HCT116 (cell line): Measurements from ENCODE around the gene MYLK. TPM values are rescaled to one million over a fixed set of nuclear protein-coding genes. Genes with fewer than 3 reads are reported as not detected.

Source experiments
- ATAC-seq: fragments of 200-7000 bp; cut with Tn5 transposase; 2 replicates; pipeline ENCODE4 v1.9.1; 2020; ENCODE audit warnings: mild to moderate bottlenecking, moderate library complexity
- BruUV-seq: library from RNA; stranded (reverse); fragments of 400-500 nt; replicated peaks from 2 replicates; lab custom pipeline; 2021; lab: Mats Ljungman, UMichigan
- CTCF ChIA-PET: fragments of 300-600 bp; sonication (Branson Sonifier 250); formaldehyde crosslinking; loops from one replicate; lab custom pipeline; 2021; ENCODE audit warnings: antibody characterized with exemption; lab: Charles Lee
- POLR2A ChIA-PET: fragments of 300-600, 350-600 bp; sonication (Branson Sonifier 250); formaldehyde crosslinking; loops from one replicate; lab custom pipeline; 2021; ENCODE audit warnings: antibody characterized with exemption; lab: Charles Lee
- RAD21 ChIA-PET, 2 experiments: fragments of 300-600 bp; sonication (Branson Sonifier 250); formaldehyde crosslinking; loops; one replicate each; lab custom pipeline; 2023; ENCODE audit warnings: low total read pairs in 2 of 2; ENCODE audit not compliant: uncharacterized antibody in 2 of 2, unreplicated experiment in 2 of 2, low non-redundant PET in 1 of 2; lab: Charles Lee
- DNase-seq: peaks from one replicate; pipeline ENCODE4 v3.0.0-alpha.2; 2010; ENCODE audit warnings: low read depth, low spot score
- H2AFZ ChIP-seq: fragments of 200-600 bp; shearing (Covaris generic), sonication (generic); 2 replicates; pipeline ENCODE4 v1.6.1; 2017; ENCODE audit warnings: low read depth, mixed run types, mixed read lengths, antibody characterized with exemption, low read length; ENCODE audit not compliant: poor library complexity, severe bottlenecking
- H3K27ac ChIP-seq: 2 replicates; pipeline ENCODE4 v1.5.1; 2012; ENCODE audit warnings: low read depth, low read length
- H3K27me3 ChIP-seq: fragments of 200-600 bp; sonication (generic); 2 replicates; pipeline ENCODE4 v1.6.1; 2016; ENCODE audit warnings: mixed run types, low read length, mixed read lengths; ENCODE audit not compliant: insufficient read depth
- H3K36me3 ChIP-seq, 2 experiments: fragments of 200-500 bp in 1 of 2; fragments of 200-600 bp in 1 of 2; sonication (Bioruptor generic) in 1 of 2; sonication (generic) in 1 of 2; 2 replicates each; pipeline versions ENCODE4 v1.5.1 to v1.6.1; 2014 to 2016; ENCODE audit warnings: low read length in 2 of 2, inconsistent platforms in 1 of 2, mixed read lengths in 1 of 2, mixed run types in 1 of 2; ENCODE audit not compliant: insufficient read depth in 2 of 2, control insufficient read depth in 1 of 2
- H3K4me1 ChIP-seq, 2 experiments: fragments of 200-600 bp in 1 of 2; sonication (generic) in 1 of 2; 2 replicates each; pipeline versions ENCODE4 v1.5.1 to v1.6.1; 2012 to 2017; ENCODE audit warnings: low read length in 2 of 2, inconsistent platforms in 1 of 2, mild to moderate bottlenecking in 1 of 2, mixed read lengths in 1 of 2, mixed run types in 1 of 2, moderate library complexity in 1 of 2; ENCODE audit not compliant: insufficient read depth in 2 of 2, control insufficient read depth in 1 of 2
- H3K4me2 ChIP-seq: fragments of 200-600 bp; sonication (generic); 2 replicates; pipeline ENCODE4 v1.6.1; 2017; ENCODE audit warnings: mixed run types, low read length, mixed read lengths
- H3K4me3 ChIP-seq, 2 experiments: fragments of 200-600 bp in 1 of 2; sonication (generic) in 1 of 2; replicated peaks in 1 of 2; 2 replicates each; pipeline ENCODE4 v1.5.1; 2011 to 2016; ENCODE audit warnings: low read length in 2 of 2, control low read depth in 1 of 2, low read depth in 1 of 2, mild to moderate bottlenecking in 1 of 2, mixed read lengths in 1 of 2, mixed run types in 1 of 2
- H3K79me2 ChIP-seq: fragments of 200-600 bp; sonication (generic); 2 replicates; pipeline ENCODE4 v1.6.1; 2017; ENCODE audit warnings: mild to moderate bottlenecking, mixed run types, low read length, moderate library complexity, mixed read lengths; ENCODE audit not compliant: insufficient read depth
- H3K9ac ChIP-seq: fragments of 200-600 bp; sonication (generic); 2 replicates; pipeline ENCODE4 v1.6.1; 2016; ENCODE audit warnings: low read length, mixed read lengths
- H3K9me2 ChIP-seq: fragments of 200-600 bp; sonication (generic), shearing (Covaris generic); 2 replicates; pipeline ENCODE4 v1.6.1; 2017; ENCODE audit warnings: mixed run types, mild to moderate bottlenecking, moderate library complexity; ENCODE audit not compliant: insufficient read depth
- H3K9me3 ChIP-seq, 2 experiments: fragments of 200-500 bp in 1 of 2; fragments of 200-600 bp in 1 of 2; sonication (Bioruptor generic) in 1 of 2; sonication (generic) in 1 of 2; 2 replicates each; pipeline ENCODE4 v1.6.1; 2014 to 2017; ENCODE audit warnings: low read length in 2 of 2, mixed read lengths in 2 of 2, inconsistent platforms in 1 of 2, low read depth in 1 of 2, mild to moderate bottlenecking in 1 of 2, mixed run types in 1 of 2, moderate library complexity in 1 of 2; ENCODE audit not compliant: control insufficient read depth in 1 of 2, insufficient read depth in 1 of 2
- H4K20me1 ChIP-seq: fragments of 200-600 bp; sonication (generic), shearing (Covaris generic); 2 replicates; pipeline ENCODE4 v1.6.1; 2017; ENCODE audit warnings: mixed run types, mild to moderate bottlenecking, moderate library complexity; ENCODE audit not compliant: insufficient read depth
- ATF3 ChIP-seq: IDR thresholded peaks from 2 replicates; pipeline ENCODE4 v1.6.1; 2012
- EGR1 ChIP-seq: IDR thresholded peaks from 2 replicates; pipeline ENCODE4 v1.6.1; 2012; ENCODE audit warnings: low read depth
- ELF1 ChIP-seq: IDR thresholded peaks from 2 replicates; pipeline ENCODE4 v1.6.1; 2012; ENCODE audit warnings: low read depth, borderline replicate concordance
- EZH2 ChIP-seq: fragments of 200-600 bp; sonication (generic); IDR thresholded peaks from 2 replicates; pipeline ENCODE4 v1.6.1; 2017; ENCODE audit warnings: antibody characterized with exemption, mixed run types
- FOSL1 ChIP-seq: IDR thresholded peaks from 2 replicates; pipeline ENCODE4 v1.6.1; 2012; ENCODE audit warnings: low read depth
- MAX ChIP-seq: IDR thresholded peaks from 2 replicates; pipeline ENCODE4 v1.6.1; 2012
- RAD21 ChIP-seq: IDR thresholded peaks from 2 replicates; pipeline ENCODE4 v1.6.1; 2012; ENCODE audit warnings: low read depth, mild to moderate bottlenecking
- SIN3A ChIP-seq: IDR thresholded peaks from 2 replicates; pipeline ENCODE4 v1.6.1; 2012; ENCODE audit warnings: low read depth
- SRF ChIP-seq: IDR thresholded peaks from 2 replicates; pipeline ENCODE4 v1.6.1; 2012; ENCODE audit warnings: low read depth
- TCF7L2 ChIP-seq: IDR thresholded peaks from 2 replicates; pipeline ENCODE4 v1.7.0; 2011; ENCODE audit warnings: borderline replicate concordance, inconsistent platforms; ENCODE audit not compliant: insufficient read depth, insufficient read length; ENCODE audit errors: extremely low read depth
- YY1 ChIP-seq: IDR thresholded peaks from 2 replicates; pipeline ENCODE4 v1.6.1; 2011; ENCODE audit warnings: low read length, low read depth, moderate library complexity, mild to moderate bottlenecking; ENCODE audit not compliant: insufficient replicate concordance; ENCODE audit errors: extremely low read depth
- intact Hi-C: fragments of 100-400 bp; cut with micrococcal nuclease; formaldehyde crosslinking; loops from 2 replicates; pipeline ENCODE4 v1.10.0; 2022
- total RNA-seq: library from RNA; stranded (reverse); gene quantifications from one replicate; pipeline ENCODE4 v1.2.1, GENCODE V29; 2021; ENCODE audit not compliant: unreplicated experiment
- TF ChIP-seq, protein P1 (sequence below): IDR thresholded peaks from 2 replicates; pipeline ENCODE4 v1.6.1; 2011; ENCODE audit warnings: mild to moderate bottlenecking, low read length, moderate library complexity; ENCODE audit not compliant: insufficient replicate concordance; ENCODE audit errors: extremely low read depth

The MYLK gene
- total RNA-seq, 1 experiment from 2014 or later = 3.8 TPM

- H3K4me1 ChIP-seq = no peaks in the 10 kb centered on the region
- H2AFZ ChIP-seq = no peak overlapping the region
- no peaks in the 10 kb centered on the region for H3K9me2 ChIP-seq
- no peak for ATAC-seq
- BruUV-seq = no TSS peak
- TF ChIP-seq SRF = no peak
- no peak for TF ChIP-seq YY1
- no peak for TF ChIP-seq ELF1
- TF ChIP-seq FOSL1 = no peak
- TF ChIP-seq, protein P1, sequence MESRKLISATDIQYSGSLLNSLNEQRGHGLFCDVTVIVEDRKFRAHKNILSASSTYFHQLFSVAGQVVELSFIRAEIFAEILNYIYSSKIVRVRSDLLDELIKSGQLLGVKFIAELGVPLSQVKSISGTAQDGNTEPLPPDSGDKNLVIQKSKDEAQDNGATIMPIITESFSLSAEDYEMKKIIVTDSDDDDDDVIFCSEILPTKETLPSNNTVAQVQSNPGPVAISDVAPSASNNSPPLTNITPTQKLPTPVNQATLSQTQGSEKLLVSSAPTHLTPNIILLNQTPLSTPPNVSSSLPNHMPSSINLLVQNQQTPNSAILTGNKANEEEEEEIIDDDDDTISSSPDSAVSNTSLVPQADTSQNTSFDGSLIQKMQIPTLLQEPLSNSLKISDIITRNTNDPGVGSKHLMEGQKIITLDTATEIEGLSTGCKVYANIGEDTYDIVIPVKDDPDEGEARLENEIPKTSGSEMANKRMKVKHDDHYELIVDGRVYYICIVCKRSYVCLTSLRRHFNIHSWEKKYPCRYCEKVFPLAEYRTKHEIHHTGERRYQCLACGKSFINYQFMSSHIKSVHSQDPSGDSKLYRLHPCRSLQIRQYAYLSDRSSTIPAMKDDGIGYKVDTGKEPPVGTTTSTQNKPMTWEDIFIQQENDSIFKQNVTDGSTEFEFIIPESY = no peak
- no peak for TF ChIP-seq MAX
- TF ChIP-seq ATF3 = no peak
- TF ChIP-seq SIN3A = no peak
- no peak for TF ChIP-seq EGR1
- TF ChIP-seq RAD21 = no peak
- TF ChIP-seq EZH2 = no peak
- no peak for TF ChIP-seq TCF7L2
- TF ChIP-seq, all 23 proteins: peak for 0
- ChIA-PET CTCF (no interaction called here), RAD21 (no interaction called here), POLR2A (no interaction called here)
- Histone ChIP-seq H3K36me3 (no peaks in the 10 kb centered on the region), H4K20me1 (no peaks in the 10 kb centered on the region; the same call in 1 of the 2 replicates), H3K9ac (no peak overlapping the region), H3K9me3 (no peaks in the 10 kb centered on the region), H3K4me2 (no peak overlapping the region), H3K79me2 (no peaks in the 10 kb centered on the region), H3K4me3 (no peak overlapping the region), H3K27ac (no peak overlapping the region), H3K27me3 (no peaks in the 10 kb centered on the region)
- no peak for DNase-seq
- intact Hi-C loops = no loop called here
Measured at GRCh38 chr3:123764647-123765046, 119.5 kb downstream of the MYLK start.
